Upper lobe of left lung (tissue), 6 donors: ENCODE measurements around the gene ZEB1. TPM values are rescaled to one million over a fixed set of nuclear protein-coding genes. Genes with fewer than 3 reads are reported as not detected.
"Not testable (repeated sequence)": the region's sequence is repeated elsewhere in the genome, so short reads cannot be mapped to it uniquely, and the experiment has no call there.

ENCODE experiments used
- ATAC-seq, 2 donors: fragments of 200-7000 bp; cut with Tn5 transposase; one replicate each; pipeline ENCODE4 v1.9.1; 2022; ENCODE audit warnings: mild to moderate bottlenecking in 2 of 2, moderate library complexity in 2 of 2; ENCODE audit not compliant: low FRiP score in 2 of 2
- DNase-seq, 2 donors: peaks; one replicate each; pipeline ENCODE4 v3.0.0-alpha.2; 2019 to 2020
- H3K27ac ChIP-seq, 4 donors: fragments of 200-600 bp; sonication (generic); one replicate each; pipeline ENCODE4 v1.5.1; 2016 to 2019
- H3K27me3 ChIP-seq, 4 donors: fragments of 200-600 bp; sonication (generic); one replicate each; pipeline ENCODE4 v1.5.1; 2017 to 2019
- H3K36me3 ChIP-seq, 4 donors: fragments of 200-600 bp; sonication (generic); one replicate each; pipeline ENCODE4 v1.5.1; 2016 to 2019
- H3K4me1 ChIP-seq, 4 donors: fragments of 200-600 bp; sonication (generic); one replicate each; pipeline ENCODE4 v1.5.1; 2018 to 2019
- H3K4me3 ChIP-seq, 4 donors: fragments of 200-600 bp; sonication (generic); one replicate each; pipeline ENCODE4 v1.5.1; 2017 to 2019; ENCODE audit warnings: mild to moderate bottlenecking in 2 of 4, moderate library complexity in 1 of 4
- H3K9me3 ChIP-seq, 4 donors: fragments of 200-600 bp; sonication (generic); one replicate each; pipeline ENCODE4 v1.5.1; 2018 to 2019
- EP300 ChIP-seq, 4 donors: sonication (generic); formaldehyde crosslinking; IDR thresholded peaks; one replicate each; pipeline ENCODE4 v1.5.1; 2017; ENCODE audit warnings: antibody characterized with exemption in 4 of 4, control low read depth in 2 of 4
- POLR2A ChIP-seq, 4 donors: fragments of 450-650 bp; IDR thresholded peaks; one replicate each; pipeline ENCODE4 v1.5.1; 2016 to 2017; ENCODE audit warnings: antibody characterized with exemption in 4 of 4, mild to moderate bottlenecking in 2 of 4
- POLR2AphosphoS5 ChIP-seq, 2 donors: sonication (generic); formaldehyde crosslinking; IDR thresholded peaks; one replicate each; pipeline ENCODE4 v1.5.1; 2017; ENCODE audit warnings: antibody characterized with exemption in 2 of 2
- WGBS, 2 donors: methylation state at CpG; one replicate each; pipeline ENCODE4 v1.1.5; 2017 to 2018; 5-methylcytosine and 5-hydroxymethylcytosine counted together
- total RNA-seq, 6 donors: library from RNA; depleted of rRNA in 4 of 6; stranded (reverse); fragments of >200 nt in 4 of 6; gene quantifications; one replicate each; pipeline versions ENCODE4 v1.1.0 to v1.2.1, GENCODE V29; 2016 to 2021
- TF ChIP-seq, protein P1 (sequence below), 6 experiments: fragments of 450-650 bp in 4 of 6; fragments of 200-600 bp in 2 of 6; sonication (generic) in 2 of 6; IDR thresholded peaks; one replicate each; pipeline ENCODE4 v1.5.1; 2016 to 2019; ENCODE audit warnings: antibody characterized with exemption in 6 of 6
- donor health status: DM: no; HTN: no; CAD: no; lungs with moderate emphysema.
- donor health status: DM: no; HTN: yes; CAD: no; lungs with severe emphysema.

The ZEB1 gene
- total RNA-seq, 6 donors from 2014 or later: 17.8 to 46.1 (median 32.6) TPM

DNA sequence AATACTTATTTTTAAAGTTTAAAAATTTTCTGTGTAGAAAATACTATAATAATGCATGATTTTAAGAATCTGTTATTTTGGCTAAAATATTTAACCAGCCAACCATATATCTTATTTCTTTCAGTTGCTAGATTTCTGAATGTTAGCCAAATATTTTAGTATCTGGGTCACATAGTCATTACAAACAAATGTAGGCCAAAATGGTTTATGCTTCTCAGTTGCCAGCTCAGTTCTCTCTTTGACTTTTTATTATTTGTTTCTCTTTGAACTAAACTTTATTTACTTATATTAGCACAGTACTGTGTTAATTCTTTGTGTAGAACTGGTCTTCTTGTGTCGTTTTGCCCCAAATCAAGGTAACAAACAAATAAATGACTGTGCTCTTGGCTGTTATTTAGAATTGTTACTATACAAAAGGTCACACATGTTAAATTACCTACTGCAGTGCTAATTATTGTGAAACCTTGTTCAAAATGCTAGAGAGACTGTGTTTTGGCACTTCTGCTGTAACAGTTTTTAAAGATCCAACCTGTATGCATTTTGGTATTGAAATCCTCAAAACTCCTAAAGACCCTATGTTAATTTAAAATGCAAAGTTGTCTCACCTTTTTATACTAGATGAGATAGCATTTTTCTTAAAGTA, 39.8 kb downstream of the ZEB1 start:
- H3K4me3 ChIP-seq: no peak overlapping the region
- H3K4me1 ChIP-seq: peaks cover 15 to 25% (median 19%) of the 10 kb centered on the region in 4 donors
- H3K36me3 ChIP-seq: peaks cover 0 to 15% (median 7%) of the 10 kb centered on the region in 4 donors
- DNase-seq: no peak
- H3K27ac ChIP-seq: peak overlapping the region in 1 of 4 donors; percentile 36
- TF ChIP-seq POLR2AphosphoS5 (IDR thresholded peaks at IDR 0.05): no peak
- TF ChIP-seq, protein P1, sequence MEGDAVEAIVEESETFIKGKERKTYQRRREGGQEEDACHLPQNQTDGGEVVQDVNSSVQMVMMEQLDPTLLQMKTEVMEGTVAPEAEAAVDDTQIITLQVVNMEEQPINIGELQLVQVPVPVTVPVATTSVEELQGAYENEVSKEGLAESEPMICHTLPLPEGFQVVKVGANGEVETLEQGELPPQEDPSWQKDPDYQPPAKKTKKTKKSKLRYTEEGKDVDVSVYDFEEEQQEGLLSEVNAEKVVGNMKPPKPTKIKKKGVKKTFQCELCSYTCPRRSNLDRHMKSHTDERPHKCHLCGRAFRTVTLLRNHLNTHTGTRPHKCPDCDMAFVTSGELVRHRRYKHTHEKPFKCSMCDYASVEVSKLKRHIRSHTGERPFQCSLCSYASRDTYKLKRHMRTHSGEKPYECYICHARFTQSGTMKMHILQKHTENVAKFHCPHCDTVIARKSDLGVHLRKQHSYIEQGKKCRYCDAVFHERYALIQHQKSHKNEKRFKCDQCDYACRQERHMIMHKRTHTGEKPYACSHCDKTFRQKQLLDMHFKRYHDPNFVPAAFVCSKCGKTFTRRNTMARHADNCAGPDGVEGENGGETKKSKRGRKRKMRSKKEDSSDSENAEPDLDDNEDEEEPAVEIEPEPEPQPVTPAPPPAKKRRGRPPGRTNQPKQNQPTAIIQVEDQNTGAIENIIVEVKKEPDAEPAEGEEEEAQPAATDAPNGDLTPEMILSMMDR (IDR thresholded peaks at IDR 0.05): no peak
- no peak for TF ChIP-seq EP300 (IDR thresholded peaks at IDR 0.05)
- no peak for TF ChIP-seq POLR2A (IDR thresholded peaks at IDR 0.05)
- no peak for ATAC-seq
- WGBS, 2 donors: 70 to 73% methylated on average over 1 of the region's 1 CpG
- H3K27me3 ChIP-seq: no peaks in the 10 kb centered on the region
- peaks cover 0 to 16% (median 10%) of the 10 kb centered on the region in 4 donors for H3K9me3 ChIP-seq

DNA sequence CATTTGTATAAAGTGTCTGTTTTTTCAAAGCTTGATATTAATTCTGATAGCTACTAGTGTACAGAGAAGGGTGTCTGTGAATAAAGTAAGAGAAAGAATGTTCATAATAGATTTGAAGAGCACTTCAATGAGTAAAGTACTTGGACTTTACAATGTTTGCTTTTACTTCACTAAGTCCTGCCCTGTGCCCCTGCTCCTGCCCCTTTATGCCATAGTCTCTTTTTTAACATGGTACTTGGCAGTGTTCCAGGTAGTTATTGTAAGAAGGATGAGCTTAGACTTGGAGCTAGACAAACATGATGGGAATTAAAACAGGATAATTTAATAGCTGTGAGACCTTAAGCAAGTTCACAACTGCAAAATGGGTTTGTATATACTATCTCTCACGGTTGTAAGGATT, 41.0 kb downstream of the ZEB1 start:
- 24 to 39% methylated on average over 1 of the region's 1 CpG for WGBS, 2 donors
- peaks cover 15 to 25% (median 17%) of the 10 kb centered on the region in 4 donors for H3K4me1 ChIP-seq
- H3K27ac ChIP-seq: peak overlapping the region in 1 of 4 donors; percentile 7
- peaks cover 0 to 16% (median 10%) of the 10 kb centered on the region in 4 donors for H3K9me3 ChIP-seq
- no peak overlapping the region for H3K4me3 ChIP-seq
- no peaks in the 10 kb centered on the region for H3K27me3 ChIP-seq
- DNase-seq (no peak), ATAC-seq (peak in 1 of 2 donors; percentile 15)
- TF ChIP-seq POLR2AphosphoS5 (IDR thresholded peaks at IDR 0.05) (no peak), EP300 (IDR thresholded peaks at IDR 0.05) (no peak), POLR2A (IDR thresholded peaks at IDR 0.05) (no peak)
- TF ChIP-seq, protein P1 (IDR thresholded peaks at IDR 0.05): no peak
- peaks cover 0 to 15% (median 7%) of the 10 kb centered on the region in 4 donors for H3K36me3 ChIP-seq

DNA sequence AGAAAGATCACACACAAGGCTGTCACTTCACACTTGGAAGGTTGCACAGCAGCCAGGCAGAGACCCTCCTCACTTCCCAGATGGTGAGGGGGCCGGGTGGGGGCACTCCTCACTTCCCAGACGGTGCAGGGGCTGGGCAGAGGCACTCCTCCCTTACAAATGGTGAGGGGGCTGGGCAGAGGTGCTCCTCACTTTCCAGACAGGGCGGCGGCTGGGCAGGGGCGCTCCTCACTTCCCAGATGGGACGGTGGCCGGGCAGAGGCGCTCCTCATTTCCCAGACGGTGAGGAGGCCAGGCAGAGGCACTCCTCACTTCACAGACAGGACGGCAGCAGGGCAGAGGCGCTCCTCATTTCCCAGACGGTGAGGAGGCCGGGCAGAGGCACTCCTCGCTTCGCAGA, 42.5 kb downstream of the ZEB1 start:
- not testable (repeated sequence) for ATAC-seq, H3K4me3 ChIP-seq, H3K27me3 ChIP-seq, H3K27ac ChIP-seq
- peaks cover 0 to 15% (median 7%) of the 10 kb centered on the region in 4 donors for H3K36me3 ChIP-seq
- 93 to 98% methylated on average over 9 to 14 of the region's 15 CpGs for WGBS, 2 donors
- peaks cover 14 to 25% (median 16%) of the 10 kb centered on the region in 4 donors for H3K4me1 ChIP-seq
- DNase-seq: peak in 1 of 2 donors; percentile 56
- peaks cover 0 to 16% (median 10%) of the 10 kb centered on the region in 4 donors for H3K9me3 ChIP-seq

DNA sequence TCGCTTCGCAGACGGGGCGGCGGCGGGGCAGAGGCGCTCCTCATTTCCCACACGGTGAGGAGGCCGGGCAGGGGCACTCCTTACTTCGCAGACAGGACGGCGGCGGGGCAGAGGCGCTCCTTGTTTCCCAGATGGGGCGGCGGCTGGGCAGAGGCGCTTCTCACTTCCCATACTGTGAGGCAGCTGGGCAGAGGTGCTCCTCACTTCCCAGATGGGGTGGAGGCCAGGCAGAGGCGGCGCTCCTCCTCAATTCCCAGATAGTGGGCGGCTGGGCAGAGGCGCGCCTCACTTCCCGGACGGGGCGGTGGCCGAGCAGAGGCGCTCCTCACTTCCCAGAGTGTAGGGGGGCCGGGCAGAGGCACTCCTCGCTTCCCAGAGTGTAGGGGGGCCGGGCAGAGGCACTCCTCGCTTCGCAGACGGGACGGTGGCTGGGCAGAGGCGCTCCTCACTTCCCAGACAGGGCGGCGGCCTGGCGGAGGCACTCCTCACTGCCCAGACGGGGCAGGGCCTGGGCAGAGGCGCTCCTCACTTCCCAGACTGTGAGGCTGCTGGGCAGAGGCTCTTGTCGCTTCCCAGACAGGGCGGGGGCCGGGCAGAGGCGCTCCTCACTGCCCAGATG, 43.1 kb downstream of the ZEB1 start:
- Histone ChIP-seq H3K4me3 (no peak overlapping the region), H3K27ac (no peak overlapping the region), H3K27me3 (no peaks in the 10 kb centered on the region), H3K36me3 (peaks cover 0 to 15% (median 7%) of the 10 kb centered on the region in 4 donors), H3K9me3 (peaks cover 0 to 16% (median 10%) of the 10 kb centered on the region in 4 donors), H3K4me1 (peaks cover 14 to 25% (median 16%) of the 10 kb centered on the region in 4 donors)
- no peak for ATAC-seq
- TF ChIP-seq, protein P1 (IDR thresholded peaks at IDR 0.05): no peak
- TF ChIP-seq EP300 (IDR thresholded peaks at IDR 0.05) (no peak), POLR2AphosphoS5 (IDR thresholded peaks at IDR 0.05) (no peak), POLR2A (IDR thresholded peaks at IDR 0.05) (no peak)
- DNase-seq: peak in 1 of 2 donors; percentile 69
- WGBS, 2 donors: 96 to 99% methylated on average over 15 to 39 of the region's 44 CpGs

DNA sequence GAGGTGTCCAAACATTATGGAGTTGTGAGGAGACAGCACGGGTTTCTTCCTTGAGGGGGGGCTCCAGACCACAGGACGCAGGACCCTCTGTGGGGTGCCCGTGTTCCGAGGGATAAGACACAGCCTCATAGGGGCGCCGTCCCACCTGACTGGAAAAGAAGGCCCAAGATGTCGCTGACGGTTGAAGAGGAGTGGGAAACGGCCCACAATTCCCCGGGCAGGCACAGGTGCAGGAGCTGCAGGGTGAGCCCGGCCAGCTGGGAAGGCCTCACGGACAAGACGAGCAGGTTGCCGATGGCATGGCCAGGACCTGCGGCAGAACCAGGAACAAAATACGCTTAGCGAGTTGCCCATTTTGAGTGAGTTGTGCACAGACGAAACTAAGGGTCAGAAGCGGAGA, 44.7 kb downstream of the ZEB1 start:
- Histone ChIP-seq H3K4me1 (peaks cover 13 to 17% (median 16%) of the 10 kb centered on the region in 4 donors), H3K36me3 (peaks cover 0 to 15% (median 7%) of the 10 kb centered on the region in 4 donors), H3K9me3 (peaks cover 0 to 16% (median 10%) of the 10 kb centered on the region in 4 donors)
- H3K27me3 ChIP-seq, ATAC-seq, H3K4me3 ChIP-seq, H3K27ac ChIP-seq: not testable (repeated sequence)
- peak in 1 of 2 donors; percentile 38 for DNase-seq
- 97 to 98% methylated on average over 14 to 19 of the region's 19 CpGs for WGBS, 2 donors

DNA sequence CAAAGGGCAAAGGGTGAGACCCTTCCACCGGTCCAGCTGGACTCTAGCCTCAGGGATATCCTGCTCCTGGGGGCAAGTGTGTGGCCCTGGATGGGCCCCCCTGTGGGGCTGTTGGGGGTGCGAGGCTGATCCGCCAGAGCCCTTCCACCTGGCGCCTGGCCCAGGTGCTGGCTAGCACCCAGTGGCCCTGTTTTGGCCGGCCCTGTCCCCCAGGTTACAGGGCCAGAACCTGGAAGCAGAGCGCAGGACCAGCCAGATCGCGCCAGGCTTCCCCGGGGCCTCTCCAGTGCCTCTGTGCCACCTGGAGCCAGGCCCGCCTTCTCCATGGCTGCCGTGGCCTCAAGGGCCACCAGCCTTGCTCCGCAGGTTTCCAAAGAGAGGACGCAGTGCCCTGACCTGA, 45.2 kb downstream of the ZEB1 start:
- DNase-seq: peak in 1 of 2 donors; percentile 64
- 91 to 94% methylated on average over 3 to 6 of the region's 13 CpGs for WGBS, 2 donors
- H3K36me3 ChIP-seq: peaks cover 0 to 15% (median 7%) of the 10 kb centered on the region in 4 donors
- H3K4me1 ChIP-seq: peaks cover 9 to 12% (median 10%) of the 10 kb centered on the region in 4 donors
- not testable (repeated sequence) for ATAC-seq, H3K4me3 ChIP-seq, H3K27ac ChIP-seq, H3K27me3 ChIP-seq
- H3K9me3 ChIP-seq: peaks cover 0 to 16% (median 10%) of the 10 kb centered on the region in 4 donors
